ENCODE measurements around the gene ERN2.
"Not testable (repeated sequence)": the region's sequence is repeated elsewhere in the genome, so short reads cannot be mapped to it uniquely, and the experiment has no call there.

The ERN2 gene

GRCh38 chr16:23712976-23713375 is at the start of gene ERN2:
Gene ERN2 (minus strand): TSS chr16:23713222. CDS start chr16:23713187, 35 bp downstream.
- DNase-seq, result no peak

DNA sequence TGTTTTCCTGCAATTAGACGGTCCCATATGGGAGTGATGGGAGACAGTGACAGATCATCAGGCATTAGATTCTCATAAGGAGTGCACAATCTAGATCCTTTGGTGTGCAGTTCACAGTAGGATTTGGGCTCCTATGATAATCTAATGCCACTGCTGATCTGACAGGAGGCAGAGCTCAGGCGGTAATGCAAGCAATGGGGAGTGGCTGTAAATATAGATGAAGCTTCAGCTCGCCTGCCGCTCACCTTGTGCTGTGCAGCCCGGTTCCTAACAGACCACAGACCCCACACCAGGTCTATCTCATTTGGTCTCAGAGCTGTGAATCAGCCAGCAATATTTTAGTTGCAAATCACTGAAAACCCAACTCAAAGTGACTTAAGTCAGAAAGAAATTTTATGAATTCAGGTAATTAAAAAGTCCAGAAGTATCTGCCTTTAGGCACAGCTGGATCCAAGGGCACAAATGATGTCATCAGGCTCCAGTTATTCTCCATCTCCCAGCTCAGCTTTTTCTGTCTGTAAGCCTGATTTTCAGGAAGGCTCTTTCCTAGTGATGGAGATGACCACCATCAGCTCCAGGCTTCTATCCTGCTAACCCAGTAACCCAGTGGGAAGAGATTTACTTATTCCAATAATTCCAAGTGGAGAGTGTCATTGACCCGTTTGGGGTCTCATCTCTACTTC is 45.1 kb upstream of the ERN2 start:
- DNase-seq, result no peak

- DNase-seq, result no peak
These were observed 44.1 kb upstream of the ERN2 start for GRCh38 chr16:23757116-23757515.

DNA sequence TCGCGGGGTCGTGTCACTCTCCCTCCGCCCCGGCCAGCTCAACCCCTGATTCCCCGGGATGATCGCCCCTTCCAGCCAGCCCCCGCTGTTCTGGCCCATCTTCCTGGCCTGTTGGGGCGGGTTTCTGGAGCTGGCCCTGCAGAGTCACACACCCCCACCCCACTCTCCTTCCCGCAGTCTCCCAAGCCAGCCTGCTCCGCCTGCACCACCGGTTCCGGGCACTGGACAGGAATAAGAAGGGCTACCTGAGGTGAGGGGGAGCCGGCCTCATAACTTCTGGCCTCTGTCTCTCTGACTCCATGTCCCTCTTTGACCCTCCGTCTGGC is 42.4 kb upstream of the ERN2 start:
- DNase-seq, result no peak

DNA sequence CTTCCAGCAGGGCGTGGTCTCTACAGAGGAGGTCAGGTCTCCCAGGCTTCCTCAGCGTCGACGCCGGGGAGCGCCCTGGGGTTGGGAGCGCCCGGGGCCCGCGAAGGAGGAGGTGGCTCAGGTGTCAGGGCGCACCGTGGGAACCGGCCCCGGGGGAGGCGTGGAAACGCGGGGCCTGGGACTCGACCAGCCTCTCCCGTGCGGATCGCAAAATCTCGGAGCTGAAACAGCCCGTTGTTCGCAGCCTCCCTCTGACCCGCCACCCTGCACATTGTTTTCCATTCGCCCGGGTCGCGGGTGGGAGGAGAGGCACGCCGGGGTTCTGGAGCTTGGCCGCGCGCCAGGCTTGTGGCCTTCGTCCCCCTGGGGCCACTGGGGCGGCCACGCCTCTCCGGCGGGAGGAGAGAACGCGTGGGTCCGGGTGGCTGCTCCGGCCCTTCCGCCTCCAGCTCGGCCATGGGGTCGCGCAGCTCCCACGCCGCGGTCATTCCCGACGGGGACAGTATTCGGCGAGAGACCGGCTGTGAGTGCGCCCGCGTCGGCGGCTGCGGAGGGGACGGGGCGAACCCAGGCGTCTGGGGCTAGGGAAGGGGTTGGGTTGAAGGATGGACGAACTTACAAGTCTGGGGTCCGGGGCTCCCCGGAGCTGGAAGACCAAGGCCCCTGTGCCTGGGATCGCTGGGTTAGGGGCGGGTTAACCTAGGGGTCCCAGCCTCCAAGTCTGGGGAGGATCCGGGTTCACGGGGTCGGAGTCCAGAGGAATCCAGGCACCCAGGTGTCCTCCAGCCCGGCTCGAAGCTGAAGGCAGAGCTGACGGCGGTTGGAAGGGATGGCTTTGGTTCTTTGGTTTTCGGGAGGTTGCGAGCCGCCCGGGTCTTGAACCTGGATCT is 41.8 kb upstream of the ERN2 start, which contains the start of gene CHP2:
Gene CHP2 (plus strand): TSS at position 433 of the 890 bp plus-strand sequence. CDS start 24 bp downstream, at position 457.
- no peak for DNase-seq

GRCh38 chr16:23753908-23754593 is 41.0 kb upstream of the ERN2 start:
- DNase-seq, result no peak

- not testable (repeated sequence) for DNase-seq
These were observed 38.0 kb upstream of the ERN2 start for GRCh38 chr16:23751053-23751452.

GRCh38 chr16:23748630-23749029 is 35.6 kb upstream of the ERN2 start:
- DNase-seq, result no peak

DNA sequence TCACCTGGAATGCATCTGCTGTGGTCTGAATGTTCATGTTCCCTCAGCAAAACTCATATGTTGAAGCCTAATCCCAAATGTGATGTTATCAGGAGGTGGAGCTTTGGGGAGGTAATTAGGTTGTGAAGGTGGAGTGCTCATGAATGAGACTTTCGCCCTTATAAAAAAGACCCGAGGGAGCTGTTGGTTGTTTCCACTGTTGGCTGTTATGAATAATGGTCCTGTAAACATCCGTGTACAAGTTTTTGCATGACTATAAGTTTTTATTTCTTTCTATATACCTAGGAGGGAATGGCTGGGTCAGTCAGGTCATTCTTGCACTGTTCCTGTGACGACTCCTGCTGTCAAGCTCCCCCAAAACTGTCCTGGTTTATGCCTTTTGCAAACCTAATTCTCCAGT is 32.2 kb upstream of the ERN2 start:
- DNase-seq, result no peak

DNA sequence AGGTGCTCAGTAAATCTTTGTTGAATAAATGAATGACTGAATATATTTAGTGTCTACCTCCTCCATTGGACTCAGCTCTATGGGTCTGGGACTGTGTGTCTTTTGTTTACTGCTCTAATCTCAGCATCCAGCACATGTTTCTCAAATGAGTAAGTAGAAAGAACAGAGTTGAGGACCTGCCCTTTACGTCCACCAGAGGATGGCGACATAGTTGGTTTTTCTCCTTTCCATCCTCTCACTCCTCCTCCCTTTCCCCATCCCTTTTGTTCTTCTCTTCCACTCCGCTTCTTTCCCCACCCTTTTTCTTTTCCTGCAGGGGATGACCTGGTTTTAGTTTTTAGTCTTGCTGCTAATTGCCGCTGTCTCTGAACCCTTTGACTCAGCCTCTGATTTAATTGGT is 29.7 kb upstream of the ERN2 start:
- DNase-seq, result no peak

GRCh38 chr16:23741675-23742303 is 28.8 kb upstream of the ERN2 start:
- no peak for DNase-seq

DNA sequence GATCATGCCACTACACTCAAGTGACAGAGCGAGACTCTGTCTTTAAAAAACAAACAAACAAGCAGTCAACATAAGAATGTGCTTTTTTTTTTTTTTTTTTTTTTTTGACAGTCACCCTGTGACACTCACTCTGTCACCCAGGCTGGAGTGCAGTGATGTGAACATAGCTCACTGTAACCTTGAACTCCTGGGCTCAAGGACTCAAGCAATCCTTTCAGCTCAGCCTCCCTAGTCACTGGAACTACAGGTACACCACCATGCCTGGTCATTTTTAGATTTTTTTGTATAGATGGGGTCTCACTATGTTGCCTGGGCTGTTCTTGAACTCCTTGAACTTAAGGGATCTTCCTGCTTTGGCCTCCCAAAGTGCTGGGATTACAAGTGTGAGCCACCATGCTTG is 26.5 kb upstream of the ERN2 start:
- DNase-seq, result no peak

DNA sequence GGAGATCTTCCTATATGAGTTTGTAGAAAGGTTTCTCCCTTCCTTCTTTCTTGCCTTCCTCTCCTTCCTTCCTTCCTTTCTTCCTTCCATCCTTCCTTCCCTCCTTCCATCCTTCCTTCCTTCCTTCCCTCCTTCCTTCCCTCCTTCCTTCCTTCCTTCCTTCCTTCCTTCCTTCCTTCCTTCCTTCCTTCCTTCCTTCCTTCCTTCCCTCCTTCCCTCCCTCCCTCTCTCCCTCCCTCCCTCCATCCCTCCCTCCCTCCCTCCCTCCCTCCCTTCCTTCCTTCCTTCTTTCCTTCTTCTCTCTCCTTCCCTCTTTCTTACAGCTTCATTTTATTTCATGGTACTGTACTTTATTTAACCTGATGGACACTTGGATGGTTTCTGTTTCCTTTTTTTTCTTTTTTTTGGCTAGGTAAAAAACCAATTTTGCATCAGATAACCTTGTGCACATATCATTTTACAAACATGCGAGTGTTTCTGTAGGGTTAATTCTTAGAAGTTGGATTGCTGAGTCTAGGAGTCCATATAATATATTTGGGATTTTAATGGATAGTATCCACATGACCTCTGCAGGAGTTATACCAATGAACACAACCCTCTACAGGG is 24.5 kb upstream of the ERN2 start:
- DNase-seq, result not testable (repeated sequence)

- no peak for DNase-seq
These were observed 21.3 kb upstream of the ERN2 start for GRCh38 chr16:23734176-23734893.

GRCh38 chr16:23729503-23730424 is 16.7 kb upstream of the ERN2 start:
- no peak for DNase-seq

DNA sequence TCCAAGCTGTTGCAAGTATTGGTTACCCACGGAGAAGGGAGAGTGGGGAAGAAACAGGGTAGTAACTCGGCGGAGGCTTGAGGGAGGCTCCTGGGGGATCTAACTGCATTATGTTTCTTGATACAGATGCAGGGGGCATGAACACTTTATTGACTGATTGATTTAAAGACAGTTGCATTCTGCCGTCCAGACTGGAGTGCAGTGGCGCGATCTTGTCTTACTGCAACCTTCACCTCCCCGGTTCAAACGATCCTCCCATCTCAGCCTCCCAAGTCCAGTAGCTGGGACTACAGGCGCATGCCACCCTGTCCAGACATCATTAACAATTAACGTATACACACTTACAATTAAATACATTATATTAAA is 15.1 kb upstream of the ERN2 start:
- no peak for DNase-seq

DNA sequence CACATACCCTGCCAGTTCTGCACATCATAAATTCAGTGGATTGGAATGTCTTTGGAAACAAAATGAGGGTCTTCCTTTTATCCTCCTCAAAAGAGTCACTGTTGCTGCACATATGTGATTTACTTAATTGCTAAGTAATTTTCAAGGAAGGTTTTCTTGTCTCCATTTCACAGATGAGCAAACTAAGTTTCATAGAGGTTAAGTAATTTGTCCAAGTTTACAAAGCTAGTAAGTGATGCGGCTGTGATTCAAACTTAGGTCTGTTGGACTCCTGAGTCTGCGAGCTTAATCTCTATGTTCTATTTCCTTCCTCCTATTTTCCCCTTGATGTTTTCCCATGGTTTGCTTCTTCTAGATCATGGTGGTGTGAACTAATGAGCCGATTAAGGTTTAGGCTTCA is 13.7 kb upstream of the ERN2 start:
- no peak for DNase-seq

DNA sequence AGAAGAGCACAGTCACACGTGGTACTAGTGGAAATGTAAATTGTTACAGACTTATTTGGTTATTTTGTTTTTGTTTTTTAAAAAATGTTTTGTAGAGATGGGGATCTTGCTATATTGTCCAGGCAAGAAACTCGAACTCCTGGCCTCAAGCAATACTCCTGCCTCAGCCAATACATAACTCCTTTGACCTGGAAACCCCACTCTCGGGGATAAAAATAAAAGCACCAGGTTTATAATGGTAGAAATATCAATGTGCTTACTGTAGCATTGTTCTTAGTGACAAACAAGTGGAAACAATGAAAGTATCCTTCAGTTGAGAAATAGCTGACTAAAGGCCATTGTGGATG is 11.7 kb upstream of the ERN2 start:
- no peak for DNase-seq

GRCh38 chr16:23724096-23724784 is 11.2 kb upstream of the ERN2 start:
- DNase-seq, result no peak

DNA sequence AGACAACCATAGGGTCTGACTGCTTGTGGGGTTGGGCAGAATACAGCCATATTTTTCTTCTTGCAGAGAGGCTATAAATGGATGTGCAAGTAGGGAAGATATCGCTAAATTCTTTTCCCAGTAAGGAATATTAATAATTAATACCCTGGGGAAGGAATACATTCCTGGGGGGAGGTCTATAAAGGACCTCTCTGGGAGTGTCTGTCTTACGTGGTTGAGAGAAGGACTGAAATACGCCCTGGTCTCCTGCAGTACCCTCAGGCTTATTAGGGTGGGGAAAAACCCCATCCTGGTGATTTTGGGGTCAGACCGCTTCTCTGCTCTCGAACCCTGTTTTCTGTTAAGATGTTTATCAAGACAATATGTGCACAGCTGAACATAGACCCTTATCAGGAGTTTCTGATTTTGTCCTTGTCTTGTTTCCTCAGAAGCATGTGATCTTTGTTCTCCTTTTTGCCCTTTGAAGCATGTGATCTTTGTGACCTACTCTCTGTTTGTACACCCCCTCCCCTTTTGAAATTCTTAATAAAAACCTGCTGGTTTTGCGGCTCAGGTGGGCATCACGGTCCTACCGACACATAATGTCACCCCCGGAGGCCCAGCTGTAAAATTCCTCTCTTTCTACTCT is 9.7 kb upstream of the ERN2 start:
- DNase-seq, result not testable (repeated sequence)
